Measurements from ENCODE around the gene KDM8. TPM values are rescaled to one million over a fixed set of nuclear protein-coding genes. Genes with fewer than 3 reads are reported as not detected.

The KDM8 gene
- total and polyA plus RNA-seq, 2 donors (not counting 3 experiments of a cell fraction or from before 2014, with no cell fraction given): 5.1 to 8.4 TPM

DNA sequence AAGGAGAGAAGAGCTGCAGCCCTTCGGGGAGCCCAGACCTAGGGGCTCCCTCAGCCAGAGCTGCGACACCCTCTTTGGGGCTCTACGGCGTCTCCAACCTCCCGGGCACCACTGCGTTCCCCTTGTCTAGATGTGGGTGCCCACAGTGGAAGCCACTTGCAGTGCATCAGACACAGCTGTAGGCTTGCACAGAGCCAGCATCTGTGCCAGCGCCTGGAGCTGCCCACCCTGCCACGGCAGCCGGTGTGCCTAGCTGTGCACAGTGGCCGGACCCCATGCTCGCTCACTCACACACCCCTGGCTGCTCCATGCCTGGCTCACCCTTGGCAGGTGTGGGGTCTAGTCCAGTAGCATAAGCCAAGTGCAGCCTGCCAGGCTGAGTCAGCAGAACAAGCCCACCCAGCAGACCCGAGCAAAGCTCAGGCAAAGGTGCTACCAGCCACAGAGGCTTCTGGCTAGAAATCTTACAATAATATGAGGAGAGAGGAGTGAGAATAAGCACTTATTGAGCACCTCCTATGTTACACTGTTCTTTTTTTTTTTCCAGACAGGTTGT lies 12.9 kb upstream of the KDM8 start:
- no peak overlapping the region for H3K9ac ChIP-seq (replicated peaks; ENCODE audit: extremely low read depth, insufficient read depth, low read length)
- CTCF ChIA-PET: interaction anchor here (1.0 to 4.2 kb wide), 2 partner anchors 10 to 176 kb away, joined by 4 to 16 read pairs; no protein-coding TSS in a partner anchor
- no peak overlapping the region for H3K4me3 ChIP-seq (replicated peaks in 1 of 3; ENCODE audit: insufficient read depth in 1 of 3, low read depth in 1 of 3, low read length in 3 of 3)
- POLR2A ChIA-PET: interaction anchor here (0.8 kb wide), 1 partner anchor 9 kb away, joined by 5 read pairs; no protein-coding TSS in a partner anchor
- peaks cover 5 to 6% of the 10 kb centered on the region in 2 experiments for H3K27me3 ChIP-seq (ENCODE audit: control insufficient read depth in 2 of 2, insufficient read depth in 2 of 2, low read length in 2 of 2)
- no peaks in the 10 kb centered on the region for H3K9me3 ChIP-seq (replicated peaks; ENCODE audit: control insufficient read depth, insufficient read depth, low read length)
- no peak for FAIRE-seq
- no peak overlapping the region for H3K27ac ChIP-seq (ENCODE audit: insufficient read depth, low read depth, low read length)
- no peaks in the 10 kb centered on the region for H3K9me1 ChIP-seq (replicated peaks; ENCODE audit: control insufficient read depth, extremely low read depth, insufficient read depth, low read length)
- no peaks in the 10 kb centered on the region for H3K36me3 ChIP-seq (ENCODE audit: control insufficient read depth in 2 of 2, extremely low read depth in 1 of 2, insufficient read depth in 2 of 2, low read length in 2 of 2)
- no peak overlapping the region for H2AFZ ChIP-seq (ENCODE audit: low read depth, low read length)
- no peaks in the 10 kb centered on the region for H3K79me2 ChIP-seq (ENCODE audit: control insufficient read depth, insufficient read depth, low read length)
- no peaks in the 10 kb centered on the region for H4K20me1 ChIP-seq (replicated peaks; ENCODE audit: control insufficient read depth, extremely low read depth, insufficient read depth, low read length)
- no peaks in the 10 kb centered on the region for H3K4me1 ChIP-seq (ENCODE audit: control insufficient read depth, extremely low read depth, insufficient read depth, low read length)
- intact Hi-C loops (cut with micrococcal nuclease) (no loop called here), dilution Hi-C loops (cut with MboI; ENCODE audit: extremely low pct_ligation_motif_present, low sequenced_read_pairs) (no loop called here)
- H3K4me2 ChIP-seq (ENCODE audit: insufficient read depth, low read length): no peak overlapping the region
- no TSS peak for BruUV-seq (replicated peaks)
- TF ChIP-seq FOS (IDR thresholded peaks at IDR 0.05; ENCODE audit: borderline replicate concordance, insufficient read depth, low read length): no peak
- TF ChIP-seq, protein P1, sequence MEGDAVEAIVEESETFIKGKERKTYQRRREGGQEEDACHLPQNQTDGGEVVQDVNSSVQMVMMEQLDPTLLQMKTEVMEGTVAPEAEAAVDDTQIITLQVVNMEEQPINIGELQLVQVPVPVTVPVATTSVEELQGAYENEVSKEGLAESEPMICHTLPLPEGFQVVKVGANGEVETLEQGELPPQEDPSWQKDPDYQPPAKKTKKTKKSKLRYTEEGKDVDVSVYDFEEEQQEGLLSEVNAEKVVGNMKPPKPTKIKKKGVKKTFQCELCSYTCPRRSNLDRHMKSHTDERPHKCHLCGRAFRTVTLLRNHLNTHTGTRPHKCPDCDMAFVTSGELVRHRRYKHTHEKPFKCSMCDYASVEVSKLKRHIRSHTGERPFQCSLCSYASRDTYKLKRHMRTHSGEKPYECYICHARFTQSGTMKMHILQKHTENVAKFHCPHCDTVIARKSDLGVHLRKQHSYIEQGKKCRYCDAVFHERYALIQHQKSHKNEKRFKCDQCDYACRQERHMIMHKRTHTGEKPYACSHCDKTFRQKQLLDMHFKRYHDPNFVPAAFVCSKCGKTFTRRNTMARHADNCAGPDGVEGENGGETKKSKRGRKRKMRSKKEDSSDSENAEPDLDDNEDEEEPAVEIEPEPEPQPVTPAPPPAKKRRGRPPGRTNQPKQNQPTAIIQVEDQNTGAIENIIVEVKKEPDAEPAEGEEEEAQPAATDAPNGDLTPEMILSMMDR (IDR thresholded peaks at IDR 0.05; ENCODE audit: extremely low read depth in 1 of 2, insufficient read depth in 1 of 2, low read depth in 1 of 2, low read length in 2 of 2): no peak
- TF ChIP-seq EZH2 (IDR thresholded peaks at IDR 0.05; ENCODE audit: borderline replicate concordance, low read depth, low read length, severe bottlenecking): no peak
- TF ChIP-seq MYC (IDR thresholded peaks at IDR 0.05; ENCODE audit: low read depth, low read length): no peak
- no peak for DNase-seq (ENCODE audit: low read depth, low spot score)
